A549 (cell line): ENCODE results near the gene ZNF808. TPM values are rescaled to one million over a fixed set of nuclear protein-coding genes. Genes with fewer than 3 reads are reported as not detected.
"Not testable (repeated sequence)": the region's sequence is repeated elsewhere in the genome, so short reads cannot be mapped to it uniquely, and the experiment has no call there.

Experiments used
- ATAC-seq, 2 experiments: fragments of 200-7000 bp in 1 of 2; fragments of >200 bp in 1 of 2; cut with Nextera tagmentation in 1 of 2; cut with Tn5 transposase in 1 of 2; 3 replicates each; pipeline versions ENCODE4 v1.8.0 to v1.9.1; 2018 to 2020; ENCODE audit warnings: mild to moderate bottlenecking in 1 of 2, moderate library complexity in 1 of 2
- CTCF ChIA-PET: fragments of 300-600 bp; sonication (Branson Sonifier 250); formaldehyde crosslinking; extraction: SDS; loops from one replicate; lab custom pipeline; 2021; ENCODE audit warnings: antibody characterized with exemption, inconsistent platforms; lab: Yijun Ruan, JAX
- POLR2A ChIA-PET: fragments of 350-600 bp; formaldehyde crosslinking; extraction: SDS; loops from one replicate; lab custom pipeline; 2021; ENCODE audit warnings: antibody characterized with exemption, inconsistent platforms; lab: Yijun Ruan, JAX
- DNase-seq, 2 experiments: peaks; one replicate each; pipeline versions ENCODE4 v3.0.0 to v3.0.0-alpha.2; 2011 to 2016; ENCODE audit warnings: low read depth in 1 of 2, low spot score in 1 of 2
- FAIRE-seq: peaks from 2 replicates; lab custom pipeline; 2011; peaks lifted over from hg19 to GRCh38; lab: Jason Lieb, UNC
- H3K27ac ChIP-seq, 2 experiments: fragments of >200 bp; sonication (Bioruptor Twin); formaldehyde crosslinking; 3 replicates each; pipeline ENCODE4 v1.5.1; 2016 to 2017
- H3K4me1 ChIP-seq: fragments of >200 bp; sonication (Bioruptor Twin); formaldehyde crosslinking; 3 replicates; pipeline ENCODE4 v1.6.1; 2016
- H3K4me2 ChIP-seq: fragments of >200 bp; sonication (Bioruptor Twin); formaldehyde crosslinking; 3 replicates; pipeline ENCODE4 v1.6.1; 2016
- H3K4me3 ChIP-seq: fragments of >200 bp; sonication (Bioruptor Twin); formaldehyde crosslinking; 3 replicates; pipeline ENCODE4 v1.5.1; 2016
- H3K9me3 ChIP-seq: fragments of >200 bp; sonication (Bioruptor Twin); formaldehyde crosslinking; 3 replicates; pipeline ENCODE4 v1.6.1; 2016
- CBX2 ChIP-seq: fragments of 200-600 bp; sonication (generic); IDR thresholded peaks from 2 replicates; pipeline ENCODE4 v1.6.1; 2016; ENCODE audit warnings: low read depth, mild to moderate bottlenecking, borderline replicate concordance
- CEBPB ChIP-seq, 2 experiments: fragments of >200 bp in 1 of 2; sonication (Bioruptor Twin) in 1 of 2; formaldehyde crosslinking in 1 of 2; IDR thresholded peaks; 2 replicates each; pipeline ENCODE4 v1.6.1; 2012 to 2016
- CHD4 ChIP-seq: fragments of 200-600 bp; sonication (generic); IDR thresholded peaks from 2 replicates; pipeline ENCODE4 v1.6.1; 2016; ENCODE audit warnings: antibody characterized with exemption, mild to moderate bottlenecking, borderline replicate concordance
- EHMT2 ChIP-seq: fragments of 200-600 bp; sonication (generic); IDR thresholded peaks from 2 replicates; pipeline ENCODE4 v1.6.1; 2016; ENCODE audit warnings: antibody characterized with exemption, low read depth, mild to moderate bottlenecking, moderate library complexity
- EP300 ChIP-seq, 2 experiments: fragments of >200 bp; sonication (Bioruptor Twin); formaldehyde crosslinking; IDR thresholded peaks; 2 replicates in 1 of 2; 3 replicates in 1 of 2; pipeline ENCODE4 v1.6.1; 2016 to 2017
- FOSL2 ChIP-seq, 2 experiments: fragments of 450-650 bp in 1 of 2; fragments of >200 bp in 1 of 2; sonication (Bioruptor Twin) in 1 of 2; formaldehyde crosslinking; IDR thresholded peaks; 2 replicates each; pipeline versions ENCODE4 v1.5.0 to v1.6.1; 2016 to 2020; ENCODE audit warnings: mild to moderate bottlenecking in 1 of 2, moderate library complexity in 1 of 2
- FOXS1 ChIP-seq: fragments of 250-450 bp; sonication (Bioruptor Pico); IDR thresholded peaks from 2 replicates; pipeline ENCODE4 v1.5.0; 2020; ENCODE audit warnings: mild to moderate bottlenecking, moderate library complexity
- GATA3 ChIP-seq: IDR thresholded peaks from 2 replicates; pipeline ENCODE4 v1.6.1; 2012; ENCODE audit warnings: borderline replicate concordance
- JUNB ChIP-seq: fragments of >200 bp; sonication (Bioruptor Twin); formaldehyde crosslinking; IDR thresholded peaks from 2 replicates; pipeline ENCODE4 v1.6.1; 2016
- POLR2A ChIP-seq: IDR thresholded peaks from 2 replicates; pipeline ENCODE4 v1.6.1; 2012; ENCODE audit warnings: mild to moderate bottlenecking, low read length
- RNF2 ChIP-seq: fragments of 200-600 bp; sonication (generic); IDR thresholded peaks from 2 replicates; pipeline ENCODE4 v1.6.1; 2016; ENCODE audit warnings: low read depth, mild to moderate bottlenecking, antibody characterized with exemption, moderate library complexity, borderline replicate concordance
- TFCP2L1 ChIP-seq: fragments of 250-450 bp; sonication (Bioruptor Pico); IDR thresholded peaks from 2 replicates; pipeline ENCODE4 v1.5.0; 2021; ENCODE audit warnings: mild to moderate bottlenecking
- WGBS: methylation state at CpG from one replicate; pipeline ENCODE4 v1.1.6; 2017; ENCODE audit errors: missing lambda C conversion rate; 5-methylcytosine and 5-hydroxymethylcytosine counted together
- polyA plus RNA-seq, 4 experiments: library from polyadenylated mRNA; depleted of rRNA in 3 of 4; stranded (reverse); fragments of >200 nt; fragmentation: RNase III in 1 of 4; extraction: RNeasy Plus Mini Kit Qiagen cat#74134 plus additional on column Dnase treatment in 1 of 4; gene quantifications; 2 replicates in 3 of 4; 3 replicates in 1 of 4; pipeline ENCODE4 v1.2.3, GENCODE V29; 2011 to 2017
- TF ChIP-seq, protein P1 (sequence below): fragments of 250-450 bp; sonication (Bioruptor Pico); IDR thresholded peaks from 2 replicates; pipeline ENCODE4 v1.5.0; 2020; ENCODE audit warnings: low read depth, mild to moderate bottlenecking, moderate library complexity
- TF ChIP-seq, protein P2 (sequence below): fragments of >200 bp; sonication (Bioruptor Twin); formaldehyde crosslinking; IDR thresholded peaks from 3 replicates; pipeline ENCODE4 v1.5.1; 2016

ZNF808 gene
- polyA plus RNA-seq, 2 of the 4 experiments (the other 2 are of a cell fraction), result 0.22 to 0.45 TPM

DNA sequence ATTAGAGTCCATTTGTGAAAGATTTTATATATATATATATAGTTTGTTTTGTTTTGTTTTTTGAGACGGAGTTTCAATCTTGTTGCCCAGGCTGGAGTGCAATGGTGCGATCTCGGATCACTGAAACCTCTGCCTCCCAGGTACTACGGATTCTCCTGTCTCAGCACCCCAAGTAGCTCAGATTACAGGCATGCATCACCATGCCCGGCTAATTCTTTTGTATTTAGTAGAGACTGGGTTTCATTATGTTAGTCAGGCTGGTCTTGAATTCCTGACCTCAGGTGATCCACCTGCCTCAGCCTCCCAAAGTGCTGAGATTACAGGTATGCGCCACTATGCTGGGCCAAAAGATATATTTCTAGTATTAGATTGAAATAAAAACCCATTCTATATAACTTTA, 38.7 kb downstream of the ZNF808 start:
- H3K4me2 ChIP-seq, result no peak overlapping the region
- H3K4me1 ChIP-seq, result no peaks in the 10 kb centered on the region
- 44% methylated on average over 6 of the region's 6 CpGs for WGBS
- no peak for TF ChIP-seq FOXS1 (CRISPR knock-in tag)
- TF ChIP-seq, all 56 proteins: peak for 0
- no peak for ATAC-seq
- Histone ChIP-seq H3K4me3 (no peak overlapping the region), H3K9me3 (peaks cover 75% of the 10 kb centered on the region), H3K27ac (no peak overlapping the region)
- CTCF ChIA-PET, result no interaction called here
- no peak for FAIRE-seq
- POLR2A ChIA-PET, result no interaction called here
- DNase-seq, result no peak

DNA sequence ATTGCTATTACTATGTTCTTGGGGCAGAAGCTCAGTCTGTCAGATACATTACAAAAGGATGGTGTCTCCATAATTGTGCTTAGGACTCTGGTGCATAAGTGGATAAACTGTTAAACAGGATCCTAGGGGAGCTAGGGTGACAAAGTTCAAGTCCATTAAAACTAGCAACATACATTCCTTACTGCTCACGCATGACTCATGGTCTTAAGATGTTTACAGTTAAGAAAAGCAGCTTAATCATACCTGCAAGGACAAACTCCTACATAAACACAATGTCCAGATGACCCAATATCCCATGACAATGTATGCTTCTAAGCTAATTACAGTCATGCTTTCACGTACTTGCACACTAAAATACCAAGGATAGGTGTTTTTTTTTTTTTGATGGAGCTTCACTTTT, 39.1 kb downstream of the ZNF808 start:
- DNase-seq (peak in 1 of 2 experiments; percentile 5), ATAC-seq (no peak), FAIRE-seq (no peak)
- Histone ChIP-seq H3K4me1 (no peaks in the 10 kb centered on the region), H3K27ac (no peak overlapping the region), H3K4me3 (no peak overlapping the region), H3K9me3 (peaks cover 79% of the 10 kb centered on the region), H3K4me2 (no peak overlapping the region)
- WGBS, result 17% methylated on average over 2 of the region's 2 CpGs
- TF ChIP-seq POLR2A, result no peak
- no peak for TF ChIP-seq FOSL2 (IDR thresholded peaks at IDR 0.05)
- peak; percentile 17; the same call in 1 of the 2 replicates for TF ChIP-seq FOSL2 (CRISPR knock-in tag; IDR thresholded peaks at IDR 0.05)
- CTCF ChIA-PET, result no interaction called here
- POLR2A ChIA-PET, result no interaction called here

DNA sequence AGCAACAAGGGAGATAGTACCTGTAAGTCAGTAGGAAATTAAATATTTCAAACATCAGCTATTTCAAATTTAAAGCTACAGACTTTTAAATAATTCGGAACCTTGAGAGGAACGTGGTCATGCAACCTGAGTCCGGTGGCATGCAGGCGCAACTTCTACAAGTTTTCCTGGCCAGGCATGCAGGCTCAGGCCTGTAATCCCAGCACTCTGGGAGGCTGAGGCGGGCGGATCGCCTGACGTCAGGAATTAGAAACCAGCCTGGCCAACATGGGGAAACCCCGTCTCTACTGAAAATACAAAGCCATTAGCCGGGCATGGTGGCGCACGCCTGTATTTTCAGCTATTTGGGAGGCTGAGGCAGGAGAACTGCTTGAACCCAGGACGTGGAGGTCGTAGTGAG, 40.5 kb downstream of the ZNF808 start:
- H3K9me3 ChIP-seq, result peaks cover 75% of the 10 kb centered on the region
- no peak for TF ChIP-seq CEBPB (IDR thresholded peaks at IDR 0.05)
- TF ChIP-seq EP300 (IDR thresholded peaks at IDR 0.05), result no peak
- TF ChIP-seq, protein P1, sequence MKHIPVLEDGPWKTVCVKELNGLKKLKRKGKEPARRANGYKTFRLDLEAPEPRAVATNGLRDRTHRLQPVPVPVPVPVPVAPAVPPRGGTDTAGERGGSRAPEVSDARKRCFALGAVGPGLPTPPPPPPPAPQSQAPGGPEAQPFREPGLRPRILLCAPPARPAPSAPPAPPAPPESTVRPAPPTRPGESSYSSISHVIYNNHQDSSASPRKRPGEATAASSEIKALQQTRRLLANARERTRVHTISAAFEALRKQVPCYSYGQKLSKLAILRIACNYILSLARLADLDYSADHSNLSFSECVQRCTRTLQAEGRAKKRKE, result no peak
- no peak for TF ChIP-seq CBX2
- TF ChIP-seq EHMT2, result no peak
- no peak for TF ChIP-seq JUNB
- TF ChIP-seq, protein P2, sequence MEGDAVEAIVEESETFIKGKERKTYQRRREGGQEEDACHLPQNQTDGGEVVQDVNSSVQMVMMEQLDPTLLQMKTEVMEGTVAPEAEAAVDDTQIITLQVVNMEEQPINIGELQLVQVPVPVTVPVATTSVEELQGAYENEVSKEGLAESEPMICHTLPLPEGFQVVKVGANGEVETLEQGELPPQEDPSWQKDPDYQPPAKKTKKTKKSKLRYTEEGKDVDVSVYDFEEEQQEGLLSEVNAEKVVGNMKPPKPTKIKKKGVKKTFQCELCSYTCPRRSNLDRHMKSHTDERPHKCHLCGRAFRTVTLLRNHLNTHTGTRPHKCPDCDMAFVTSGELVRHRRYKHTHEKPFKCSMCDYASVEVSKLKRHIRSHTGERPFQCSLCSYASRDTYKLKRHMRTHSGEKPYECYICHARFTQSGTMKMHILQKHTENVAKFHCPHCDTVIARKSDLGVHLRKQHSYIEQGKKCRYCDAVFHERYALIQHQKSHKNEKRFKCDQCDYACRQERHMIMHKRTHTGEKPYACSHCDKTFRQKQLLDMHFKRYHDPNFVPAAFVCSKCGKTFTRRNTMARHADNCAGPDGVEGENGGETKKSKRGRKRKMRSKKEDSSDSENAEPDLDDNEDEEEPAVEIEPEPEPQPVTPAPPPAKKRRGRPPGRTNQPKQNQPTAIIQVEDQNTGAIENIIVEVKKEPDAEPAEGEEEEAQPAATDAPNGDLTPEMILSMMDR, result no peak
- TF ChIP-seq GATA3, result no peak
- no peak for TF ChIP-seq TFCP2L1
- no peak for TF ChIP-seq RNF2
- no peak for TF ChIP-seq CHD4
- POLR2A ChIA-PET, result no interaction called here
- CTCF ChIA-PET, result no interaction called here
- no peak for DNase-seq
- FAIRE-seq, result no peak
- H3K27ac ChIP-seq, result no peak overlapping the region
- no peak overlapping the region for H3K4me3 ChIP-seq
- no peaks in the 10 kb centered on the region for H3K4me1 ChIP-seq
- no peak for ATAC-seq
- H3K4me2 ChIP-seq, result no peak overlapping the region
- 72% methylated on average over 14 of the region's 14 CpGs for WGBS

DNA sequence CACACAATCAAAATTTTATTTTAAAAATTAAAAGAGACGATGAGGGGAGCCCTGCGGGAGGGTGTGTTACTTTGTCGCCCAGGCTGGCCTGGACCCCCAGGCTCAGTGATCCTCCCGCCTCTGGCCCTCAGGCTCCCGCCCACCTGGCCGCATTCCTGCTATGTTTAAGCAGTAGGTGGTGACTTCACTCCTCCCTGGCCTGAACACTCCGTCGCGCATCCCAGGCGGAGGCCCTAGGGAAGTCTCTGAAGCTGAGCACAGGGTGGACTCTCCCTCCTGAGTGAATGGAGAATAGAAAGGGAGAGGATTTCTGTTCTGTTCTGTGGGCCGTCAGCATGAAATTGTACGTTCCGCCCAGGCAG, 42.2 kb downstream of the ZNF808 start:
- H3K27ac ChIP-seq, H3K4me1 ChIP-seq, DNase-seq, H3K4me3 ChIP-seq, POLR2A ChIA-PET, ATAC-seq, CTCF ChIA-PET, FAIRE-seq, H3K4me2 ChIP-seq: not testable (repeated sequence)
- WGBS, result 64% methylated on average over 13 of the region's 13 CpGs
- H3K9me3 ChIP-seq, result peaks cover 70% of the 10 kb centered on the region
